Measurements from ENCODE around the gene SLC6A11.

DNA sequence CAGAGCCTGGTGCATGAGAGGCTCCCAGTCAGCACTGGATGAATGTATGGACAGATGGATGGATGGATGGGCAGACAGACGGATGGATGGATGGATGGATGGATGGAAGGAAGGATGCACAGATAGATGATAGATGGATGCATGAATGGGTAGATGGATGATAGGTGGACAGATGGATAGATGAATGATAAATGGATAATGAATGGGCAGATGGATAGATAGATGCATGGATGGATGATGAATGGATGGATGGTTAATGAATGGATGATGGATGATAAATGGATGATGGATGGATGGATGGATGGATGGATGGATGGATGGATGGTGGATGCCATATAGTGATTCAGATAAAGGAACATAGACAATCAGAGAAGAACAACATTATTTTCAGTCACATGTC is 71.0 kb downstream of the SLC6A11 start:
- TF ChIP-seq, protein P1, sequence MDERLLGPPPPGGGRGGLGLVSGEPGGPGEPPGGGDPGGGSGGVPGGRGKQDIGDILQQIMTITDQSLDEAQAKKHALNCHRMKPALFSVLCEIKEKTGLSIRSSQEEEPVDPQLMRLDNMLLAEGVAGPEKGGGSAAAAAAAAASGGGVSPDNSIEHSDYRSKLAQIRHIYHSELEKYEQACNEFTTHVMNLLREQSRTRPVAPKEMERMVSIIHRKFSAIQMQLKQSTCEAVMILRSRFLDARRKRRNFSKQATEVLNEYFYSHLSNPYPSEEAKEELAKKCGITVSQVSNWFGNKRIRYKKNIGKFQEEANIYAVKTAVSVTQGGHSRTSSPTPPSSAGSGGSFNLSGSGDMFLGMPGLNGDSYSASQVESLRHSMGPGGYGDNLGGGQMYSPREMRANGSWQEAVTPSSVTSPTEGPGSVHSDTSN (CRISPR knock-in tag; IDR thresholded peaks at IDR 0.05): no peak
- no peak for TF ChIP-seq EZH2 (conservative IDR thresholded peaks at IDR 0.05; ENCODE audit: low read depth, low read length)
- TF ChIP-seq KDM1A (CRISPR knock-in tag; IDR thresholded peaks at IDR 0.05): no peak
- no peak for TF ChIP-seq ZNF317 (CRISPR knock-in tag; IDR thresholded peaks at IDR 0.05)
- no peak for TF ChIP-seq CREB1 (IDR thresholded peaks at IDR 0.05)
- no peak for TF ChIP-seq CREB1 (CRISPR knock-in tag; IDR thresholded peaks at IDR 0.05)
- TF ChIP-seq CTCF (CRISPR knock-in tag; IDR thresholded peaks at IDR 0.05): no peak
- TF ChIP-seq POLR2A (IDR thresholded peaks at IDR 0.05; ENCODE audit: insufficient read depth in 1 of 2, low read depth in 2 of 2, low read length in 2 of 2): no peak
- TF ChIP-seq, protein P2, sequence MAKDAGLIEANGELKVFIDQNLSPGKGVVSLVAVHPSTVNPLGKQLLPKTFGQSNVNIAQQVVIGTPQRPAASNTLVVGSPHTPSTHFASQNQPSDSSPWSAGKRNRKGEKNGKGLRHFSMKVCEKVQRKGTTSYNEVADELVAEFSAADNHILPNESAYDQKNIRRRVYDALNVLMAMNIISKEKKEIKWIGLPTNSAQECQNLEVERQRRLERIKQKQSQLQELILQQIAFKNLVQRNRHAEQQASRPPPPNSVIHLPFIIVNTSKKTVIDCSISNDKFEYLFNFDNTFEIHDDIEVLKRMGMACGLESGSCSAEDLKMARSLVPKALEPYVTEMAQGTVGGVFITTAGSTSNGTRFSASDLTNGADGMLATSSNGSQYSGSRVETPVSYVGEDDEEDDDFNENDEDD (CRISPR knock-in tag; IDR thresholded peaks at IDR 0.05; ENCODE audit: borderline replicate concordance): no peak
- TF ChIP-seq FOXP1 (IDR thresholded peaks at IDR 0.05): no peak
- no peak for TF ChIP-seq FOXP1 (CRISPR knock-in tag; IDR thresholded peaks at IDR 0.05)
- no peak for TF ChIP-seq MAZ (IDR thresholded peaks at IDR 0.05; ENCODE audit: borderline replicate concordance, low read depth, low read length)
- no peak for TF ChIP-seq MAZ (CRISPR knock-in tag; IDR thresholded peaks at IDR 0.05; ENCODE audit: low read depth)
- no peak for TF ChIP-seq ATF7 (IDR thresholded peaks at IDR 0.05)
- no peak for TF ChIP-seq ATF7 (CRISPR knock-in tag; IDR thresholded peaks at IDR 0.05)
- TF ChIP-seq ELF1 (CRISPR knock-in tag; IDR thresholded peaks at IDR 0.05): no peak

Data from HepG2 (cell line).